NCI-H446 (cell line): Measurements from ENCODE around the gene TCEAL2.
"Not testable (repeated sequence)": the region's sequence is repeated elsewhere in the genome, so short reads cannot be mapped to it uniquely, and the experiment has no call there.

ENCODE experiments used
- DNase-seq, 2 experiments: peaks; one replicate each; lab custom pipeline; 2025; lab: John Stamatoyannopoulos, UW

Gene TCEAL2

GRCh38 chrX:102125436-102125835 lies at the start of gene TCEAL2:
TCEAL2 (plus strand) TSS chrX:102125679; CDS start chrX:102126831, 1,152 bp downstream.
- not testable (repeated sequence) for DNase-seq

GRCh38 chrX:102077426-102077825 lies 48.1 kb upstream of the TCEAL2 start:
- no peak for DNase-seq

- DNase-seq, result no peak
Measured at GRCh38 chrX:102085706-102086105, 39.8 kb upstream of the TCEAL2 start.

- no peak for DNase-seq
Measured at GRCh38 chrX:102113367-102113766, 12.1 kb upstream of the TCEAL2 start.

GRCh38 chrX:102115748-102116147 lies 9.7 kb upstream of the TCEAL2 start:
- DNase-seq, result no peak

- not testable (repeated sequence) for DNase-seq
Measured at GRCh38 chrX:102125014-102125413, 465 bp upstream of the TCEAL2 start.

- DNase-seq, result not testable (repeated sequence)
Measured at GRCh38 chrX:102126080-102126818, 770 bp downstream of the TCEAL2 start.

GRCh38 chrX:102126863-102127262 lies 1.4 kb downstream of the TCEAL2 start:
- no peak for DNase-seq

- DNase-seq, result no peak
Measured at GRCh38 chrX:102129473-102129872, 4.0 kb downstream of the TCEAL2 start.

GRCh38 chrX:102138064-102138463 lies 12.6 kb downstream of the TCEAL2 start:
- DNase-seq, result no peak

GRCh38 chrX:102140876-102141275 lies 15.4 kb downstream of the TCEAL2 start:
- DNase-seq, result not testable (repeated sequence)

- not testable (repeated sequence) for DNase-seq
Measured at GRCh38 chrX:102141631-102142030, 16.2 kb downstream of the TCEAL2 start.

- not testable (repeated sequence) for DNase-seq
Measured at GRCh38 chrX:102142274-102142673, 16.8 kb downstream of the TCEAL2 start, which contains the start of gene TCEAL6. TCEAL6 (minus strand) TSS chrX:102142481.

- DNase-seq, result no peak
Measured at GRCh38 chrX:102154218-102154860, 28.9 kb downstream of the TCEAL2 start.

- DNase-seq, result no peak
Measured at GRCh38 chrX:102154900-102155805, 29.7 kb downstream of the TCEAL2 start.

GRCh38 chrX:102155806-102156179 lies 30.3 kb downstream of the TCEAL2 start, which contains the start of gene BEX5:
BEX5 (minus strand) TSS chrX:102155977; CDS start chrX:102154265, 1,712 bp downstream.
- peak in 1 of 2 experiments; percentile 3 for DNase-seq
